Lower leg skin (tissue), 4 donors: ENCODE measurements around the gene PDGFRA. TPM values are rescaled to one million over a fixed set of nuclear protein-coding genes. Genes with fewer than 3 reads are reported as not detected.

Source experiments
- DNase-seq, 2 donors: peaks; one replicate each; pipeline ENCODE4 v3.0.0-alpha.2; 2019; ENCODE audit warnings: low spot score in 2 of 2
- H3K4me3 ChIP-seq: fragments of 200-600 bp; sonication (generic); 2 replicates; pipeline ENCODE4 v1.5.1; 2017; ENCODE audit warnings: mild to moderate bottlenecking, low read depth; ENCODE audit not compliant: poor library complexity, severe bottlenecking
- CTCF ChIP-seq, 3 donors: fragments of 450-650 bp; IDR thresholded peaks; one replicate each; pipeline ENCODE4 v1.5.1; 2016; ENCODE audit warnings: antibody characterized with exemption in 3 of 3, mild to moderate bottlenecking in 3 of 3, moderate library complexity in 2 of 3
- POLR2A ChIP-seq, 2 donors: fragments of 450-650 bp; IDR thresholded peaks; one replicate each; pipeline ENCODE4 v1.6.1; 2016 to 2017; ENCODE audit warnings: antibody characterized with exemption in 2 of 2, mild to moderate bottlenecking in 1 of 2, moderate library complexity in 1 of 2
- WGBS, 2 donors: methylation state at CpG; one replicate each; pipeline ENCODE4 v1.1.5; 2018; 5-methylcytosine and 5-hydroxymethylcytosine counted together
- intact Hi-C: fragments of 100-400 bp; cut with DNase I; formaldehyde crosslinking; loops from one replicate; pipeline ENCODE4 v1.15.0; 2023; ENCODE audit warnings: low total_unique reads
- total RNA-seq, 4 donors: library from RNA; depleted of rRNA; stranded (reverse); fragments of >200 nt; gene quantifications; one replicate each; pipeline ENCODE4 v1.1.0, GENCODE V29; 2016

PDGFRA gene
- total RNA-seq, 4 donors from 2014 or later: 14.9 to 44.4 (median 22.3) TPM

GRCh38 chr4:54228056-54228527 is 1.0 kb upstream of the PDGFRA start:
- intact Hi-C loops: loop anchor here (10.0 kb wide), 2 partner anchors 323 to 1033 kb away; no protein-coding TSS in a partner anchor
- TF ChIP-seq POLR2A (IDR thresholded peaks at IDR 0.05) (no peak), CTCF (IDR thresholded peaks at IDR 0.05) (no peak)
- 1 to 6% methylated on average over 29 of the region's 29 CpGs for WGBS, 2 donors
- DNase-seq: peak; percentile 59 to 95
- no peak overlapping the region for H3K4me3 ChIP-seq

GRCh38 chr4:54228546-54228945 is 547 bp upstream of the PDGFRA start:
- intact Hi-C loops: loop anchor here (10.0 kb wide), 2 partner anchors 324 to 1034 kb away; no protein-coding TSS in a partner anchor
- WGBS, 2 donors: 8 to 10% methylated on average over 8 of the region's 8 CpGs
- no peak for DNase-seq
- TF ChIP-seq CTCF (IDR thresholded peaks at IDR 0.05): no peak
- no peak for TF ChIP-seq POLR2A (IDR thresholded peaks at IDR 0.05)
- no peak overlapping the region for H3K4me3 ChIP-seq

GRCh38 chr4:54229631-54230483 is 764 bp downstream of the PDGFRA start:
- H3K4me3 ChIP-seq: peak overlapping the region; percentile 43
- peak in 1 of 2 donors; percentile 87 for DNase-seq
- intact Hi-C loops: loop anchor here (10.0 kb wide), 2 partner anchors 325 to 1035 kb away; no protein-coding TSS in a partner anchor
- WGBS, 2 donors: 3 to 6% methylated on average over 32 to 63 of the region's 63 CpGs
- TF ChIP-seq POLR2A (IDR thresholded peaks at IDR 0.05) (no peak), CTCF (IDR thresholded peaks at IDR 0.05) (no peak)

GRCh38 chr4:54230484-54231418 is 1.7 kb downstream of the PDGFRA start:
- TF ChIP-seq POLR2A (IDR thresholded peaks at IDR 0.05) (no peak), CTCF (IDR thresholded peaks at IDR 0.05) (no peak)
- H3K4me3 ChIP-seq: peak overlapping the region; percentile 43
- 1 to 6% methylated on average over 52 to 63 of the region's 63 CpGs for WGBS, 2 donors
- intact Hi-C loops: no loop called here
- DNase-seq: peak; percentile 48 to 94

GRCh38 chr4:54231419-54231767 is 2.3 kb downstream of the PDGFRA start:
- 3 to 4% methylated on average over 20 of the region's 20 CpGs for whole genome bisulfite sequencing, 2 donors
- intact Hi-C loops: no loop called here
- H3K4me3 ChIP-seq: peak overlapping the region; percentile 34
- no peak for DNase-seq
- TF ChIP-seq POLR2A (IDR thresholded peaks at IDR 0.05) (no peak), CTCF (IDR thresholded peaks at IDR 0.05) (no peak)
